SK-N-SH treated with all-trans-retinoic acid at 6 μM for 48 hours (cell line): Measurements from ENCODE around the gene PRKCQ.

Source experiments
- ARNTL ChIP-seq: fragments of 450-650 bp; formaldehyde crosslinking; IDR thresholded peaks from 2 replicates; pipeline ENCODE4 v1.5.0; 2020; ENCODE audit warnings: low read depth, mild to moderate bottlenecking, moderate library complexity, borderline replicate concordance
- CREB5 ChIP-seq: fragments of 250-450 bp; sonication (Bioruptor Pico); IDR thresholded peaks from 2 replicates; pipeline ENCODE4 v1.5.1; 2020; ENCODE audit warnings: low read depth, mild to moderate bottlenecking, moderate library complexity
- CSDC2 ChIP-seq: fragments of 250-450 bp; sonication (Bioruptor Pico); IDR thresholded peaks from 2 replicates; pipeline ENCODE4 v1.5.0; 2020; ENCODE audit warnings: mild to moderate bottlenecking, moderate library complexity
- ESRRG ChIP-seq: fragments of 250-450 bp; sonication (Bioruptor Pico); IDR thresholded peaks from 2 replicates; pipeline ENCODE4 v1.6.1; 2021; ENCODE audit warnings: mild to moderate bottlenecking
- ISL1 ChIP-seq: fragments of 250-450 bp; sonication (Bioruptor Pico); IDR thresholded peaks from 2 replicates; pipeline ENCODE4 v2.1.2; 2022; ENCODE audit warnings: mild to moderate bottlenecking, moderate library complexity
- PATZ1 ChIP-seq: fragments of 250-450 bp; sonication (Bioruptor Pico); IDR thresholded peaks from 2 replicates; pipeline ENCODE4 v1.8.0; 2020; ENCODE audit warnings: mild to moderate bottlenecking, moderate library complexity, borderline replicate concordance
- POU6F1 ChIP-seq: fragments of 250-450 bp; sonication (Bioruptor Pico); IDR thresholded peaks from 2 replicates; pipeline ENCODE4 v1.8.0; 2021; ENCODE audit warnings: low read depth, mild to moderate bottlenecking, moderate library complexity, borderline replicate concordance
- PPARA ChIP-seq: fragments of 250-450 bp; sonication (Bioruptor Pico); IDR thresholded peaks from 2 replicates; pipeline ENCODE4 v1.5.0; 2020; ENCODE audit warnings: mild to moderate bottlenecking, borderline replicate concordance
- RARB ChIP-seq: fragments of 250-450 bp; sonication (Bioruptor Pico); IDR thresholded peaks from 2 replicates; pipeline ENCODE4 v1.8.0; 2021; ENCODE audit warnings: mild to moderate bottlenecking, moderate library complexity
- SNAI2 ChIP-seq: fragments of 250-450 bp; sonication (Bioruptor Pico); IDR thresholded peaks from 2 replicates; pipeline ENCODE4 v1.5.0; 2020; ENCODE audit warnings: mild to moderate bottlenecking, moderate library complexity
- TCF4 ChIP-seq: fragments of 250-450 bp; sonication (Bioruptor Pico); IDR thresholded peaks from 2 replicates; pipeline ENCODE4 v1.8.0; 2021; ENCODE audit warnings: mild to moderate bottlenecking, moderate library complexity, borderline replicate concordance
- TSHZ2 ChIP-seq: fragments of 250-450 bp; sonication (Bioruptor Pico); IDR thresholded peaks from 2 replicates; pipeline ENCODE4 v1.5.0; 2020; ENCODE audit warnings: mild to moderate bottlenecking, moderate library complexity
- ZFP3 ChIP-seq: fragments of 250-450 bp; sonication (Bioruptor Pico); IDR thresholded peaks from 2 replicates; pipeline ENCODE4 v1.5.0; 2020; ENCODE audit warnings: mild to moderate bottlenecking, moderate library complexity
- ZFP30 ChIP-seq: fragments of 450-650 bp; formaldehyde crosslinking; IDR thresholded peaks from 2 replicates; pipeline ENCODE4 v1.5.0; 2022; ENCODE audit warnings: mild to moderate bottlenecking, moderate library complexity

GRCh38 chr10:6464862-6465430, 115.1 kb downstream of the PRKCQ start:
- TF ChIP-seq TSHZ2 (CRISPR knock-in tag) (no peak), ESRRG (CRISPR knock-in tag) (no peak), ISL1 (no peak), POU6F1 (CRISPR knock-in tag) (no peak), CSDC2 (CRISPR knock-in tag) (no peak), CREB5 (CRISPR knock-in tag) (no peak), ARNTL (CRISPR knock-in tag) (no peak), ZFP3 (CRISPR knock-in tag) (no peak), PPARA (CRISPR knock-in tag) (no peak), RARB (CRISPR knock-in tag) (no peak), ZFP30 (CRISPR knock-in tag) (no peak), PATZ1 (CRISPR knock-in tag) (no peak), TCF4 (CRISPR knock-in tag) (no peak), SNAI2 (no peak)
